T-cell (primary cell): ENCODE measurements around the gene CEBPB. TPM values are rescaled to one million over a fixed set of nuclear protein-coding genes. Genes with fewer than 3 reads are reported as not detected.
"Not testable (repeated sequence)": the region's sequence is repeated elsewhere in the genome, so short reads cannot be mapped to it uniquely, and the experiment has no call there.

Source experiments
- ATAC-seq, 4 experiments: fragments of 200-7000 bp in 3 of 4; fragments of 150-1000 bp in 1 of 4; cut with Tn5 transposase; replicated peaks in 1 of 4; 1 replicate in 3 of 4; 2 replicates in 1 of 4; pipeline ENCODE4 v1.10.0; 2021; ENCODE audit warnings: moderate library complexity in 3 of 4, mild to moderate bottlenecking in 2 of 4, moderate number of reproducible peaks in 1 of 4
- CTCF ChIA-PET, 2 donors: fragments of 300-600 bp; sonication (Branson Sonifier 250); formaldehyde crosslinking; loops; one replicate each; lab custom pipeline; 2022; ENCODE audit warnings: antibody characterized with exemption in 2 of 2; lab: Charles Lee
- POLR2A ChIA-PET, 2 donors: fragments of 300-600 bp; sonication (Branson Sonifier 250); formaldehyde crosslinking; loops; one replicate each; lab custom pipeline; 2022; ENCODE audit warnings: antibody characterized with exemption in 2 of 2; lab: Charles Lee
- DNase-seq, 35 experiments: peaks; one replicate each; pipeline versions ENCODE4 v3.0.0 to v3.0.0-alpha.2; 2013 to 2023
- H3K27ac ChIP-seq: one replicate; pipeline ENCODE4 v1.5.1; 2013; ENCODE audit warnings: low read length
- H3K27me3 ChIP-seq, 2 experiments: replicated peaks in 1 of 2; 1 replicate in 1 of 2; 2 replicates in 1 of 2; pipeline versions ENCODE4 v1.6.1 to v1.7.0; 2013; ENCODE audit warnings: low read length in 1 of 2, mixed read lengths in 1 of 2; ENCODE audit not compliant: control insufficient read depth in 2 of 2, insufficient read depth in 2 of 2; ENCODE audit errors: extremely low read depth in 1 of 2
- H3K36me3 ChIP-seq, 2 donors: 1 replicate in 1 of 2; 2 replicates in 1 of 2; pipeline versions ENCODE4 v1.6.1 to v1.7.0; 2013; ENCODE audit warnings: low read length in 1 of 2; ENCODE audit not compliant: control insufficient read depth in 2 of 2, insufficient read depth in 1 of 2; ENCODE audit errors: extremely low read depth in 1 of 2
- H3K4me1 ChIP-seq, 2 experiments: 1 replicate in 1 of 2; 2 replicates in 1 of 2; pipeline versions ENCODE4 v1.6.1 to v1.7.0; 2013; ENCODE audit warnings: low read length in 2 of 2, mixed read lengths in 1 of 2; ENCODE audit not compliant: insufficient read depth in 2 of 2, control insufficient read depth in 1 of 2; ENCODE audit errors: extremely low read depth in 1 of 2
- H3K4me3 ChIP-seq, 2 donors: 1 replicate in 1 of 2; 2 replicates in 1 of 2; pipeline versions ENCODE4 v1.5.1 to v1.7.0; 2013; ENCODE audit warnings: mild to moderate bottlenecking in 2 of 2, low read length in 1 of 2, moderate library complexity in 1 of 2; ENCODE audit not compliant: control insufficient read depth in 1 of 2; ENCODE audit errors: extremely low read depth in 1 of 2
- H3K9me3 ChIP-seq: 2 replicates; pipeline ENCODE4 v1.7.0; 2013
- H3K27ac Mint-ChIP-seq, 2 donors: one replicate each; pipeline ENCODE4 v1.8.0; 2020 to 2021; ENCODE audit warnings: mild to moderate bottlenecking in 2 of 2, mixed read lengths in 2 of 2
- H3K27me3 Mint-ChIP-seq, 2 donors: one replicate each; pipeline ENCODE4 v1.8.0; 2021 to 2022; ENCODE audit warnings: mixed read lengths in 2 of 2
- H3K36me3 Mint-ChIP-seq: one replicate; pipeline ENCODE4 v1.8.0; 2021; ENCODE audit warnings: mixed read lengths
- H3K4me1 Mint-ChIP-seq, 3 donors: one replicate each; pipeline ENCODE4 v1.8.0; 2020 to 2022; ENCODE audit warnings: mixed read lengths in 3 of 3, mild to moderate bottlenecking in 1 of 3
- H3K4me3 Mint-ChIP-seq, 3 donors: one replicate each; pipeline ENCODE4 v1.8.0; 2020 to 2022; ENCODE audit warnings: mild to moderate bottlenecking in 3 of 3, mixed read lengths in 3 of 3, moderate library complexity in 3 of 3
- H3K9me3 Mint-ChIP-seq, 3 donors: one replicate each; pipeline ENCODE4 v1.8.0; 2020 to 2022; ENCODE audit warnings: mixed read lengths in 3 of 3
- WGBS: methylation state at CpG from one replicate; pipeline ENCODE4 v1.1.5; 2013; ENCODE audit warnings: missing lambda C conversion rate; ENCODE audit not compliant: insufficient coverage; 5-methylcytosine and 5-hydroxymethylcytosine counted together
- total RNA-seq, 35 experiments: library from RNA in 6 of 35; stranded (reverse) in 6 of 35; fragments of 120-200 nt in 1 of 35; gene quantifications; one replicate each; pipeline versions ENCODE4 v1.2.1 to v1.2.4 and lab custom pipeline; 2013 to 2026

Gene CEBPB
- total RNA-seq, 5 donors from 2014 or later (not counting 1 experiment from before 2014, with no cell fraction given), result 25.8 to 53.8 (median 48.0) TPM

GRCh38 chr20:50152394-50153152 lies 38.1 kb upstream of the CEBPB start:
- Histone ChIP-seq H3K27ac (peak overlapping the region; percentile 71), H3K4me3 (peak overlapping the region; percentile 89 to 95), H3K36me3 (peaks cover 6 to 15% of the 10 kb centered on the region in 2 donors), H3K4me1 (peaks cover 20 to 65% of the 10 kb centered on the region in 2 experiments), H3K27me3 (no peaks in the 10 kb centered on the region), H3K9me3 (no peaks in the 10 kb centered on the region)
- POLR2A ChIA-PET, result interaction anchor here (0.6 to 1.3 kb wide), 4 partner anchors 30 to 1027 kb away, joined by 3 to 4 read pairs (median 4); no protein-coding TSS in a partner anchor
- Mint-ChIP-seq H3K9me3 (no peaks in the 10 kb centered on the region), H3K27ac (peak overlapping the region; percentile 87 to 89), H3K4me3 (peak overlapping the region; percentile 85 to 89 (median 87)), H3K4me1 (peaks cover 50 to 62% (median 54%) of the 10 kb centered on the region in 3 donors), H3K27me3 (no peaks in the 10 kb centered on the region), H3K36me3 (peaks cover 8% of the 10 kb centered on the region)
- ATAC-seq, result no peak
- DNase-seq, result no peak
- WGBS, result 30% methylated on average over 4 of the region's 4 CpGs
- CTCF ChIA-PET, result interaction anchor here (0.6 to 2.9 kb wide), 9 partner anchors 16 to 43 kb away, joined by 3 to 20 read pairs (median 4); no protein-coding TSS in a partner anchor

GRCh38 chr20:50153153-50153499 lies 37.5 kb upstream of the CEBPB start:
- no peaks in the 10 kb centered on the region for H3K9me3 ChIP-seq
- POLR2A ChIA-PET, result interaction anchor here (0.6 to 1.3 kb wide), 5 partner anchors 30 to 1027 kb away, joined by 3 to 4 read pairs (median 3); no protein-coding TSS in a partner anchor
- Mint-ChIP-seq H3K36me3 (peaks cover 8% of the 10 kb centered on the region), H3K27me3 (no peaks in the 10 kb centered on the region), H3K27ac (peak overlapping the region; percentile 87 to 89), H3K4me1 (peaks cover 47 to 57% (median 48%) of the 10 kb centered on the region in 3 donors), H3K9me3 (no peaks in the 10 kb centered on the region), H3K4me3 (peak overlapping the region; percentile 85 to 89 (median 87))
- CTCF ChIA-PET, result interaction anchor here (0.6 to 2.9 kb wide), 9 partner anchors 17 to 44 kb away, joined by 3 to 20 read pairs (median 5); partner anchors contain the start of gene UBE2V1 (in 1 of the 2)
- H3K36me3 ChIP-seq, result peaks cover 6 to 13% of the 10 kb centered on the region in 2 donors
- peak overlapping the region; percentile 89 to 95 for H3K4me3 ChIP-seq
- no peaks in the 10 kb centered on the region for H3K27me3 ChIP-seq
- ATAC-seq (peak; percentile 1), DNase-seq (no peak)
- peak overlapping the region; percentile 71 for H3K27ac ChIP-seq
- WGBS, result 0% methylated on average over 18 of the region's 18 CpGs
- peaks cover 20 to 59% of the 10 kb centered on the region in 2 experiments for H3K4me1 ChIP-seq

GRCh38 chr20:50153500-50154377 lies 36.9 kb upstream of the CEBPB start, which contains the start of gene PEDS1:
Gene PEDS1, minus strand, starts transcription at chr20:50153723. Its CDS starts 86 bp downstream, at chr20:50153637.
- Mint-ChIP-seq H3K4me3 (peak within 1 kb of the TSS; percentile 85 to 89 (median 87)), H3K4me1 (peaks cover 41 to 51% (median 42%) of the 10 kb centered on the region in 3 donors), H3K27me3 (no peaks in the 10 kb centered on the region), H3K27ac (peak within 1 kb of the TSS; percentile 89 to 95), H3K36me3 (peaks cover 3% of the 10 kb centered on the region), H3K9me3 (no peaks in the 10 kb centered on the region)
- H3K9me3 ChIP-seq, result no peaks in the 10 kb centered on the region
- H3K36me3 ChIP-seq, result peaks cover 6 to 9% of the 10 kb centered on the region in 2 donors
- ATAC-seq (peak; percentile 97 to 98 (median 98)), DNase-seq (peak; percentile 45 to 90 (median 71))
- peak within 1 kb of the TSS; percentile 89 to 95 for H3K4me3 ChIP-seq
- ChIA-PET POLR2A (interaction anchor here (0.5 to 1.3 kb wide), 8 partner anchors 25 to 774 kb away, joined by 3 to 6 read pairs (median 4); no protein-coding TSS in a partner anchor), CTCF (interaction anchor here (0.6 to 2.9 kb wide), 10 partner anchors 10 to 172 kb away, joined by 3 to 20 read pairs (median 5); partner anchors contain the start of gene UBE2V1 (in 1 of the 2))
- H3K27me3 ChIP-seq, result no peaks in the 10 kb centered on the region
- H3K4me1 ChIP-seq, result peaks cover 20 to 53% of the 10 kb centered on the region in 2 experiments
- under 1% methylated on average over 96 of the region's 99 CpGs for WGBS
- peak within 1 kb of the TSS; percentile 78 for H3K27ac ChIP-seq

- 72% methylated on average over 2 of the region's 7 CpGs for WGBS
- DNase-seq, H3K9me3 Mint-ChIP-seq, H3K27me3 ChIP-seq, ATAC-seq, POLR2A ChIA-PET, H3K4me3 Mint-ChIP-seq, H3K36me3 ChIP-seq, H3K4me3 ChIP-seq, H3K27ac Mint-ChIP-seq, H3K9me3 ChIP-seq, H3K27me3 Mint-ChIP-seq, H3K4me1 ChIP-seq, H3K27ac ChIP-seq, CTCF ChIA-PET, H3K36me3 Mint-ChIP-seq: not testable (repeated sequence)
- H3K4me1 Mint-ChIP-seq, result peaks cover 9 to 10% (median 10%) of the 10 kb centered on the region in 3 donors
Observed at GRCh38 chr20:50161494-50161893, 29.1 kb upstream of the CEBPB start.

GRCh38 chr20:50163570-50164317 lies 26.9 kb upstream of the CEBPB start:
- WGBS, result 100% methylated on average over 4 of the region's 9 CpGs
- H3K27ac Mint-ChIP-seq, result no peak overlapping the region
- H3K36me3 Mint-ChIP-seq, result no peaks in the 10 kb centered on the region
- peaks cover 0 to 5% of the 10 kb centered on the region in 2 experiments for H3K4me1 ChIP-seq
- no peaks in the 10 kb centered on the region for H3K9me3 ChIP-seq
- no peaks in the 10 kb centered on the region for H3K27me3 Mint-ChIP-seq
- no peak overlapping the region for H3K4me3 Mint-ChIP-seq
- H3K27ac ChIP-seq, result no peak overlapping the region
- ATAC-seq (no peak), DNase-seq (no peak)
- no peaks in the 10 kb centered on the region for H3K36me3 ChIP-seq
- no peaks in the 10 kb centered on the region for H3K9me3 Mint-ChIP-seq
- ChIA-PET CTCF (no interaction called here), POLR2A (no interaction called here)
- peaks cover 9 to 10% (median 10%) of the 10 kb centered on the region in 3 donors for H3K4me1 Mint-ChIP-seq
- H3K4me3 ChIP-seq, result no peak overlapping the region
- H3K27me3 ChIP-seq, result no peaks in the 10 kb centered on the region
